ENCODE measurements around the gene EPHA6.

The EPHA6 gene

GRCh38 chr3:97059168-97059567 lies 244.8 kb downstream of the EPHA6 start:
- no peak overlapping the region for H3K4me3 ChIP-seq (ENCODE audit: low read depth, low read length)
- TF ChIP-seq CTCF (conservative IDR thresholded peaks at IDR 0.05; ENCODE audit: low read depth, low read length), result no peak
- DNase-seq (ENCODE audit: low read depth), result no peak

- TF ChIP-seq CTCF (conservative IDR thresholded peaks at IDR 0.05; ENCODE audit: low read depth, low read length), result no peak
- no peak for DNase-seq (ENCODE audit: low read depth)
Observed at GRCh38 chr3:97066531-97066930, 252.1 kb downstream of the EPHA6 start.

GRCh38 chr3:97070302-97070701 lies 255.9 kb downstream of the EPHA6 start:
- no peak for TF ChIP-seq CTCF (conservative IDR thresholded peaks at IDR 0.05; ENCODE audit: low read depth, low read length)
- no peak for DNase-seq (ENCODE audit: low read depth)
- no peak overlapping the region for H3K4me3 ChIP-seq (ENCODE audit: low read depth, low read length)

More at GRCh38 chr3:97066531-97066930, 252.1 kb downstream of the EPHA6 start:
- H3K4me3 ChIP-seq (ENCODE audit: low read depth, low read length), result no peak overlapping the region

- DNase-seq (ENCODE audit: low read depth), result no peak
- TF ChIP-seq CTCF (conservative IDR thresholded peaks at IDR 0.05; ENCODE audit: low read depth, low read length), result no peak
Observed at GRCh38 chr3:97074546-97074945, 260.2 kb downstream of the EPHA6 start.

GRCh38 chr3:97076673-97077072 lies 262.3 kb downstream of the EPHA6 start:
- no peak for DNase-seq (ENCODE audit: low read depth)
- H3K4me3 ChIP-seq (ENCODE audit: low read depth, low read length), result no peak overlapping the region
- no peak for TF ChIP-seq CTCF (conservative IDR thresholded peaks at IDR 0.05; ENCODE audit: low read depth, low read length)

More at GRCh38 chr3:97074546-97074945, 260.2 kb downstream of the EPHA6 start:
- H3K4me3 ChIP-seq (ENCODE audit: low read depth, low read length), result no peak overlapping the region

GRCh38 chr3:97089621-97090020 lies 275.2 kb downstream of the EPHA6 start:
- no peak overlapping the region for H3K4me3 ChIP-seq (ENCODE audit: low read depth, low read length)
- DNase-seq (ENCODE audit: low read depth), result no peak
- TF ChIP-seq CTCF (conservative IDR thresholded peaks at IDR 0.05; ENCODE audit: low read depth, low read length), result no peak

- TF ChIP-seq CTCF (conservative IDR thresholded peaks at IDR 0.05; ENCODE audit: low read depth, low read length), result no peak
- no peak overlapping the region for H3K4me3 ChIP-seq (ENCODE audit: low read depth, low read length)
- DNase-seq (ENCODE audit: low read depth), result no peak
Observed at GRCh38 chr3:97102641-97103040, 288.2 kb downstream of the EPHA6 start.
